HepG2 (cell line): ENCODE measurements around the gene APOC1. TPM values are rescaled to one million over a fixed set of nuclear protein-coding genes. Genes with fewer than 3 reads are reported as not detected.
"Not testable (repeated sequence)": the region's sequence is repeated elsewhere in the genome, so short reads cannot be mapped to it uniquely, and the experiment has no call there.

Experiments used
- ATAC-seq: fragments of 200-7000 bp; cut with Tn5 transposase; 3 replicates; pipeline ENCODE4 v1.9.1; 2020; ENCODE audit warnings: mild to moderate bottlenecking, moderate library complexity
- BruUV-seq: library from RNA; stranded (reverse); fragments of 400-500 nt; replicated peaks from 2 replicates; lab custom pipeline; 2021; lab: Mats Ljungman, UMichigan
- CTCF ChIA-PET: fragments of 300-600 bp; formaldehyde crosslinking; extraction: SDS; loops from one replicate; lab custom pipeline; 2021; ENCODE audit warnings: low total read pairs, inconsistent platforms, low intra/inter-chr PET ratio; lab: Yijun Ruan, JAX
- POLR2A ChIA-PET: fragments of 350-600 bp; sonication (Branson Sonifier 250); formaldehyde crosslinking; loops from one replicate; lab custom pipeline; 2020; ENCODE audit warnings: antibody characterized with exemption, inconsistent platforms; lab: Yijun Ruan, JAX
- DNase-seq: peaks from one replicate; pipeline ENCODE4 v3.0.0-alpha.2; 2015; ENCODE audit warnings: low spot score
- FAIRE-seq: peaks from 3 replicates; lab custom pipeline; 2011; peaks lifted over from hg19 to GRCh38; lab: Jason Lieb, UNC
- H2AFZ ChIP-seq: one replicate; pipeline ENCODE4 v1.6.1; 2011; ENCODE audit warnings: low read length, inconsistent platforms
- H3K27ac ChIP-seq: fragments of 300-600 bp; 3 replicates; pipeline ENCODE4 v1.8.0; 2011; ENCODE audit warnings: mixed run types, mild to moderate bottlenecking, mixed read lengths, low read length, inconsistent platforms; ENCODE audit not compliant: insufficient read depth; ENCODE audit errors: extremely low read length
- H3K27me3 ChIP-seq, 2 experiments: fragments of 200-600 bp in 1 of 2; 2 replicates in 1 of 2; 3 replicates in 1 of 2; pipeline versions ENCODE4 v1.6.0 to v1.8.0; 2011; ENCODE audit warnings: low read length in 2 of 2, mild to moderate bottlenecking in 2 of 2, moderate library complexity in 2 of 2, inconsistent platforms in 1 of 2; ENCODE audit not compliant: insufficient read depth in 2 of 2, control insufficient read depth in 1 of 2
- H3K36me3 ChIP-seq, 2 experiments: fragments of 200-600 bp in 1 of 2; replicated peaks in 1 of 2; 2 replicates in 1 of 2; 3 replicates in 1 of 2; pipeline versions ENCODE4 v1.5.1 to v1.8.0; 2011; ENCODE audit warnings: low read length in 2 of 2, inconsistent platforms in 1 of 2; ENCODE audit not compliant: insufficient read depth in 2 of 2, control insufficient read depth in 1 of 2
- H3K4me1 ChIP-seq: 2 replicates; pipeline ENCODE4 v1.5.1; 2012; ENCODE audit warnings: low read length, inconsistent platforms; ENCODE audit not compliant: insufficient read depth
- H3K4me2 ChIP-seq: 2 replicates; pipeline ENCODE4 v1.6.0; 2011; ENCODE audit warnings: low read depth, low read length, inconsistent platforms
- H3K4me3 ChIP-seq, 3 experiments: fragments of 200-600 bp in 1 of 3; sonication (generic), shearing (Covaris generic) in 1 of 3; replicated peaks in 1 of 3; 2 replicates each; pipeline ENCODE4 v1.5.1; 2011 to 2016; ENCODE audit warnings: low read length in 3 of 3, inconsistent platforms in 2 of 3, low read depth in 2 of 3, mild to moderate bottlenecking in 2 of 3, control low read depth in 1 of 3, mixed read lengths in 1 of 3; ENCODE audit not compliant: insufficient read depth in 1 of 3
- H3K79me2 ChIP-seq: one replicate; pipeline ENCODE4 v1.6.1; 2011; ENCODE audit warnings: low read length, inconsistent platforms; ENCODE audit not compliant: insufficient read depth
- H3K9ac ChIP-seq: 2 replicates; pipeline ENCODE4 v1.6.0; 2011; ENCODE audit warnings: mild to moderate bottlenecking, low read depth, low read length, inconsistent platforms; ENCODE audit not compliant: insufficient read depth
- H3K9me3 ChIP-seq: 2 replicates; pipeline ENCODE4 v1.5.1; 2012; ENCODE audit warnings: mild to moderate bottlenecking, low read length
- H4K20me1 ChIP-seq: 2 replicates; pipeline ENCODE4 v1.6.0; 2011; ENCODE audit warnings: inconsistent platforms, mild to moderate bottlenecking, low read length, moderate library complexity; ENCODE audit not compliant: insufficient read depth
- NFKB2 ChIP-seq: sonication (generic); formaldehyde crosslinking; IDR thresholded peaks from 2 replicates; pipeline ENCODE4 v1.4.0; 2020; ENCODE audit warnings: missing genetic modification reagents, borderline replicate concordance
- WGBS: methylation state at CpG from one replicate; pipeline ENCODE4 v1.1.6; 2017; ENCODE audit warnings: low lambda C conversion rate; 5-methylcytosine and 5-hydroxymethylcytosine counted together
- in situ Hi-C: cut with HindIII; loops from 2 replicates; pipeline ENCODE4 v1.10.0; 2017; ENCODE audit warnings: low pct_unique_long_range_greater_than_20kb; ENCODE audit not compliant: extremely low pct_ligation_motif_present
- intact Hi-C: fragments of 100-400 bp; cut with micrococcal nuclease; formaldehyde crosslinking; loops from one replicate; pipeline ENCODE4 v1.10.0; 2022; ENCODE audit not compliant: unreplicated experiment
- polyA plus RNA-seq, 8 experiments: library from polyadenylated mRNA; depleted of rRNA in 3 of 8; stranded (reverse) in 7 of 8; unstranded in 1 of 8; fragments of >200 nt; fragmentation: Illumina TruSeq in 4 of 8; extraction: Trizol in 4 of 8; gene quantifications; 2 replicates each; pipeline versions ENCODE4 v1.2.1 to v1.2.3, GENCODE V29; 2011 to 2016; ENCODE audit warnings: low read depth in 4 of 8, missing spikeins in 1 of 8, mixed read lengths in 1 of 8; ENCODE audit not compliant: insufficient read depth in 1 of 8
- total RNA-seq, 5 experiments: library from RNA; depleted of rRNA; stranded (reverse); fragments of >200 nt; fragmentation: Illumina TruSeq; extraction: Trizol; gene quantifications; 2 replicates each; pipeline ENCODE4 v1.2.3, GENCODE V29; 2016; ENCODE audit warnings: low read depth in 1 of 5
- TF ChIP-seq, protein P1 (sequence below): sonication (generic); formaldehyde crosslinking; IDR thresholded peaks from 2 replicates; pipeline ENCODE4 v1.5.1; 2020; ENCODE audit warnings: mild to moderate bottlenecking, missing genetic modification reagents, moderate library complexity

The APOC1 gene
- total and polyA plus RNA-seq, 2 of the 13 experiments (the other 11 are each of a cell fraction or from before 2014, with no cell fraction given): 600 to 1,235 TPM

DNA sequence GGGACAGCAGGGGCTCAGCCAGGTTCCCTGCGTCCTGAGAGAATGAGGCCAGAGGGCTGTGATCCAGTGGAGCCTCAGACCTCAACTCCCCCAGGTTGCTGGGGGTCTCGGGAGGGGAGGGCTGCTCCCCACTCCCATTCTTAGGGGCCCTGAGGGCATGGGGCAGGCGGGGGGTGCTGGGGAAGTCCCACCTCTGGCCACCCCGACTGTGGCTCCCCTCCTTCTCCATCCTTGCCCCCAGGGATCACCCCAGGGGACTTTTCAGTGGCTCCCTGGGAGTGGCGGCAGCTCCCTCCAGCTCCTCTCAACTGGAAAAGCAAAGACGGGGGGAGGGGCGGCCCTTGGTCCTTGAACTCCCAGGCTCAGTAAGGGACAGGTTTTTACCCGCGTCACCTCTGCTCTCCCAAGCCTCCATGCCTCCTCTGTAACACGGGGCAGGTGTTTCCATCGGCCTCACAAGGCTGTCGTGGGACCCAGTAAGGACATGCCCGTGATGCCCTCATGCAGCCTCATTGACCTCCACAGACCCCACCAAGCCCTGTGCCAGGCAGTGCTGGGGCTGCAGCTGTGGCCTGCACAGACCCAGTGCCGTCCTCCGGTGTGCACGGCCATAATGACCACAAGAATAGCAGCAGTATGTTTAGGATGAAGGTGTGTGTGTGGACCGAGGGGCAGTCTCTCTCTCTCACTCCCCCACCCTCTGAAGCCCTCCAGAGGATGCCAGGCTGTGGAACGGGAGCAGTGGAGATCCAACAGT is 34.9 kb upstream of the APOC1 start (continued):
- TF ChIP-seq, protein P1, sequence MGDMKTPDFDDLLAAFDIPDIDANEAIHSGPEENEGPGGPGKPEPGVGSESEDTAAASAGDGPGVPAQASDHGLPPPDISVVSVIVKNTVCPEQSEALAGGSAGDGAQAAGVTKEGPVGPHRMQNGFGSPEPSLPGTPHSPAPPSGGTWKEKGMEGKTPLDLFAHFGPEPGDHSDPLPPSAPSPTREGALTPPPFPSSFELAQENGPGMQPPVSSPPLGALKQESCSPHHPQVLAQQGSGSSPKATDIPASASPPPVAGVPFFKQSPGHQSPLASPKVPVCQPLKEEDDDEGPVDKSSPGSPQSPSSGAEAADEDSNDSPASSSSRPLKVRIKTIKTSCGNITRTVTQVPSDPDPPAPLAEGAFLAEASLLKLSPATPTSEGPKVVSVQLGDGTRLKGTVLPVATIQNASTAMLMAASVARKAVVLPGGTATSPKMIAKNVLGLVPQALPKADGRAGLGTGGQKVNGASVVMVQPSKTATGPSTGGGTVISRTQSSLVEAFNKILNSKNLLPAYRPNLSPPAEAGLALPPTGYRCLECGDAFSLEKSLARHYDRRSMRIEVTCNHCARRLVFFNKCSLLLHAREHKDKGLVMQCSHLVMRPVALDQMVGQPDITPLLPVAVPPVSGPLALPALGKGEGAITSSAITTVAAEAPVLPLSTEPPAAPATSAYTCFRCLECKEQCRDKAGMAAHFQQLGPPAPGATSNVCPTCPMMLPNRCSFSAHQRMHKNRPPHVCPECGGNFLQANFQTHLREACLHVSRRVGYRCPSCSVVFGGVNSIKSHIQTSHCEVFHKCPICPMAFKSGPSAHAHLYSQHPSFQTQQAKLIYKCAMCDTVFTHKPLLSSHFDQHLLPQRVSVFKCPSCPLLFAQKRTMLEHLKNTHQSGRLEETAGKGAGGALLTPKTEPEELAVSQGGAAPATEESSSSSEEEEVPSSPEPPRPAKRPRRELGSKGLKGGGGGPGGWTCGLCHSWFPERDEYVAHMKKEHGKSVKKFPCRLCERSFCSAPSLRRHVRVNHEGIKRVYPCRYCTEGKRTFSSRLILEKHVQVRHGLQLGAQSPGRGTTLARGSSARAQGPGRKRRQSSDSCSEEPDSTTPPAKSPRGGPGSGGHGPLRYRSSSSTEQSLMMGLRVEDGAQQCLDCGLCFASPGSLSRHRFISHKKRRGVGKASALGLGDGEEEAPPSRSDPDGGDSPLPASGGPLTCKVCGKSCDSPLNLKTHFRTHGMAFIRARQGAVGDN: peak; percentile 35; the same call in 1 of the 2 replicates

DNA sequence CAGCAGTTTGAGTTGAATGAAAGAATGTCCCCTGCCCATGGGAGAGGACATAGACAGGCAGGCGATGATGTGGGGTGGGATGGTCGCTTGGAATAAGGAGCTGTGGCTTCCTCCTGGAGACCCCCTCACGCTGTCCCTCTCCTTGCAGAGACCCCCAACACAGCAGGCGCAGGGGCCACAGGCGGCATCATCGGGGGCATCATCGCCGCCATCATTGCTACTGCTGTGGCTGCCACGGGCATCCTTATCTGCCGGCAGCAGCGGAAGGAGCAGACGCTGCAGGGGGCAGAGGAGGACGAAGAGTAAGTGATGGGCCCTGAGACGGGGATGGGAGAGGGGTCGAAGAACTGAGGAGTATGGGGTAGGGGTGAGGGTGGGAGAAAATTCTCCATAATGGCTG is 32.3 kb upstream of the APOC1 start:
- Histone ChIP-seq H2AFZ (no peak overlapping the region), H3K79me2 (no peaks in the 10 kb centered on the region), H3K36me3 (peaks cover 10 to 35% of the 10 kb centered on the region in 2 experiments; a peak in 4 of 5 replicates), H3K27me3 (no peaks in the 10 kb centered on the region), H3K4me3 (no peak overlapping the region), H3K27ac (no peak overlapping the region), H3K4me2 (no peak overlapping the region), H4K20me1 (no peaks in the 10 kb centered on the region), H3K9ac (no peak overlapping the region), H3K9me3 (no peaks in the 10 kb centered on the region), H3K4me1 (peaks cover 28% of the 10 kb centered on the region)
- ATAC-seq (no peak), DNase-seq (no peak), FAIRE-seq (no peak)
- no TSS peak for BruUV-seq
- in situ Hi-C loops (no loop called here), intact Hi-C loops (no loop called here)
- POLR2A ChIA-PET: no interaction called here
- CTCF ChIA-PET: no interaction called here
- 98% methylated on average over 15 of the region's 15 CpGs for WGBS
- TF ChIP-seq, protein P1: no peak
- no peak for TF ChIP-seq NFKB2 (CRISPR knock-in tag)

DNA sequence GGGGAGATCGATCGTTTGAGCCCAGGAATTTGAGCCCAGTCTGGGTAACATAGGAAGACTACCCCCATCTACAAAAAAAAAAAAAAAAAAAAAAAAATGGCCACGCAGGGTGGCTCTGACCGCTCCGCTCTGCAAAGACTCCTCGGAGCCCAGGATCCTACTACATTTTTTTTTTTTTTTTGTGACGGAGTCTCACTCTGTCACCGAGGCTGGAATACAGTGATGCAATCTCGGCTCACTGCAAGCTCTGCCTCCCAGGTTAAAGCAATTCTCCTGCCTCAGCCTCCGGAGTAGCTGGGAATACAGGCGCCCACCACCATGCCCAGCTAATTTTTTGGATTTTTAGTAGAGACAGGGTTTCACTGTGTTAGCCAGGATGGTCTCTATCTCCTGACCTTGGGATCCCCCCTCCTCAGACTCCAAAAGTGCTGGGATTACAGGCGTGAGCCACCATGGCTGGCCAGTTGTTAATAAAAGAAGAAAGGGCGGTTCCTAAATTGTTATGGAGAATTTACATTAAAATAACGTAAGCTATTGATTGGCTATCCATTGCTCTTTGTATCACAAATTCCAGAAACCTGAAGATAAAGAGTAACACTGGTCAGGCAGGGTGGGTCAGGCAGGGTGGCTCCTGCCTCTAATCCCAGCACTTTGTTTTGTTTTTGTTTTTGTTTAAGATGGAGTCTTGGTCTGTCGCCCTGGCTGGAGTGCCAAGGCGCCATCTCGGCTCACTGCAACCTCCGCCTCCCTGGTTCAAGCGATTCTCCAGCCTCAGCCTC is 31.6 kb upstream of the APOC1 start:
- H2AFZ ChIP-seq, H3K4me3 ChIP-seq, FAIRE-seq, H3K9ac ChIP-seq, H4K20me1 ChIP-seq, H3K4me2 ChIP-seq, H3K27ac ChIP-seq, BruUV-seq, CTCF ChIA-PET, H3K27me3 ChIP-seq, intact Hi-C loops, ATAC-seq, DNase-seq, H3K9me3 ChIP-seq, in situ Hi-C loops, H3K79me2 ChIP-seq: not testable (repeated sequence)
- peaks cover 7 to 31% of the 10 kb centered on the region in 2 experiments; a peak in 4 of 5 replicates for H3K36me3 ChIP-seq
- peaks cover 28% of the 10 kb centered on the region for H3K4me1 ChIP-seq
- WGBS: 93% methylated on average over 19 of the region's 19 CpGs
- POLR2A ChIA-PET: interaction anchor here (0.7 to 1.7 kb wide), 2 partner anchors 23 to 210 kb away, joined by 3 to 6 read pairs; partner anchors contain the start of genes APOE and PPP1R37
